GM18867 (cell line): Measurements from ENCODE around the gene DNHD1.

Source experiments
- ATAC-seq: cut with Tn5 transposase; IDR thresholded peaks from one replicate; pipeline ENCODE4 v1.9.1; 2021; ENCODE audit warnings: mild to moderate bottlenecking, moderate library complexity; ENCODE audit not compliant: unreplicated experiment

The DNHD1 gene, protein sequence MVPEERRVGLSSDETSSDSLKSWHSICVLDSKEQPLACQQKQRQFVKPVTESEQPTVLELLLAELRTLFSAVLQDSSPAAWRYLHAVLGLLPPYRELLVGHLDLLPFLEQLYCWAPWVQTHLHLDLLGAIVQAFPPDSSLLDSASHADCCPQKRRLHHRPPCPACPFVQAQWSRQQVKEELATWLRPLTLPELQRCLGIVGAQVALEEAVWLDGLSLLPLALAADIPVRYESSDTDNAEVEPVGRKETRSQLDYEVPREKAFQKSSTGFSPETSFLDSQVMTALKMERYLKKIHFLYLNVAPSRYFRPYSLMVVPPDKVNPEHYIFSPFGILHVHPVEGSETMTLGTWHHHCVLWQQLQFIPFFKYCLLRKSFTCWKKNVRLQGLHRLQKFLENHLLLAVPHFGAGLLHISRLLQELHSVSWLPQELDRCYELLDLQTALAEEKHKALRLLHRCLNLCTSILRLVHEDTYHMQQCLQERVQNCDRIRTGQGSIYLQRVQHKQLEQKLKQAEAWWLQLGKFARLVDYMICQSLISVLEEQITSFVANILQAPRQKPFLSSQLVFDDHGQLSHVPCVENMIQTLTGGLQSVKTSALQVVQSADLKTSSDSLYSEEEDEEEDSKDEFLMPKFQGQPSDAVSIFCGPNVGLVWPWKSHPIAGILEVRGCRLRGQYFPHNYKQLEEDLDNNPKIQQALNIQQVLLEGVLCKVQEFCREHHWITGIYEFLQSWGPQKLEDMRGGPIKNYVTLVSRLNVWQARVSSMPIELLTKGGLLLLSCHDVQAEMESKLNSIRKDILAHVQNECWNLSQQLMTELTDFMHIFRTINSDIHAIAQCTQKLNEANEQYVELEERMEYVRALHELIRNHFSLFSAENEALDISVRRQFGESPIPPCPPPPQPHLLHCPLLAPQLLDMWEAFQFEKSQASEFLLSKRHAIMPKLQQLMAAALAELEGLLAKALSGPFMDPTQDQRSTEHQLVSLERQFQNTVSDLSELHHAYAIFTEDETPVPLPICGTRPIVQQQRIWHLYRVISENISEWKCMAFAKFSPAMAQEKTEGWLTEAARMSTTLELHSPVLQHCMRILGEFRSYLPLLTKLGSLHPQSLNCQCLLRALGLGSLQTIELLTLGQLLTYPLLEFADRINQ (N-terminal part only)

GRCh38 chr11:6497069-6497839, at the start of gene DNHD1:
Gene DNHD1, plus strand, starts transcription at chr11:6497280. Its CDS starts 936 bp downstream, at chr11:6498216.
- ATAC-seq, result no peak

DNA sequence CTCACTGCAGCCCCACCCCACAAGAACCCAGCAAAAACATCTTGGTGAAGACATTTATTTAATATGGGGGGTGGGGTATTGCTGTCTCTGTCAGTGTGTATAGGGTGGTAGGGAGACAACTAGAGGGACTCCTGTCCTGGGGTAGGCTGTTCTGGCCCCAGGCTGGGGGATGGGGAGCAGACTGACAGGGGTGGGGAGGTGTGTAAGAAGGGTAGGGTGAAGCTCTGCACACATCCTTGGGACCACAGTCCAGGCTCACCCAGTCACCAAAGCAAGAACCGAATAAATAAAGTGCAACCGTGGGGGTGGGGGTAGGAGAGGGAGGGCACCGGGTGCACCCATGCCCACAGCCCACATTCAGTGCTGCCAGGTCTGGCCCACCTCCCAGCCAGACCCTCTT, 48.5 kb upstream of the DNHD1 start:
- no peak for ATAC-seq

DNA sequence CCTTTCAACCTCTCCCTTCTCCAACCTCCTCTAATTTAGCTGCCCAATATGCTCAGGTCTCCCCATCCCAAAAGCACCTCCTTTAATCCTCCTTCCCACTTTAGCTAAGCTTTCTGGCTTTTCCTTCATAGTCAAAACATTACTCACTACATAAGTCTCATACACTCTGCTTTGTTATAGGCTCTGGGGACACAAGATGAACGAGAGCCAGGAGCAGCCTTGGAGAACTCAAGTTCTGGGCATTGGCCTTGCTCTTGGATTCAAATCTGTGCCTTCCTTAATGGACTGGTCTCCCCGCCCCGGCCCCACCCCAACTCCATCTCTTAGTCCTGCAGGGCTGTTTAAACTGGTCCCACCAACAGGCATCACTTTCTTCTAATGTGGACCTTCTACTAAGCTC, 44.9 kb upstream of the DNHD1 start:
- ATAC-seq, result no peak

DNA sequence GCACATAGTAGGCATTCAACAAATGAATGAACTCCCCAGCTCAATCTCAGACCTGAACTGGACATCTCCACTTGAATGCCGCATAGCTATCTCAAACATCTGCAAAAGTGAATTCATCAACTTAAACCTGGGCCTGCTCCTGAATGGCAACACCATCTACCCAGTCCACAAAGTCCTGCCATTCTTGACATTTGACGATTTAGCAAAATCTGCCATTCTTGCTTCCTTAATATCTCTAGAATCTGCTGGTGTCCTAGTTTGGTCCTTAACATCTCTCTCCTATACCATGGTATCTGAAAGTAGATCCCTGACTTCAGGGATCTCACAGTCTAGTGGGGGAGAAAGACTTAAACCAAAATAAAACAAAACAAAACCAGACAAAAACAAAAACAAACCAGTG, 43.9 kb upstream of the DNHD1 start:
- ATAC-seq, result no peak

DNA sequence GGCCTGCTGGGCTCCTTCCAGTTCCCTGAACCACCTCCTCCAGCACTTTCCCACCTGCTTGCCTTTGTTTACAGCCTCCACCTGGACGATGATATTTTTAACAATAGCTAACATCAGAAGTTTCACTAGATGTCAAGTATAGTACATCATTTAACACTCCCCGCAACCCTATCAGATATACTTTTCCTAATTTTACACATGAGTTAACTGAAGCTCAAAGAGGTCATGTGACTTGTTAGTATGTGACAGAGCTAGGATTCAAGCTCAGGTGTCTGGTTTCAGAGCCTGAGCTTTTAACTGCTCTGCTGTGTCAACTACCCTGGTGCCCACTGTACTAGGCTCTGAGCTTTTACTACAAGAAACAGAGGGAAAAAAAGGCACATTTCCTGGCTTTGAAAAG, 42.0 kb upstream of the DNHD1 start:
- no peak for ATAC-seq

GRCh38 chr11:6456361-6457073, 40.6 kb upstream of the DNHD1 start:
- ATAC-seq, result no peak

GRCh38 chr11:6457581-6458320, 39.3 kb upstream of the DNHD1 start:
- ATAC-seq, result no peak

DNA sequence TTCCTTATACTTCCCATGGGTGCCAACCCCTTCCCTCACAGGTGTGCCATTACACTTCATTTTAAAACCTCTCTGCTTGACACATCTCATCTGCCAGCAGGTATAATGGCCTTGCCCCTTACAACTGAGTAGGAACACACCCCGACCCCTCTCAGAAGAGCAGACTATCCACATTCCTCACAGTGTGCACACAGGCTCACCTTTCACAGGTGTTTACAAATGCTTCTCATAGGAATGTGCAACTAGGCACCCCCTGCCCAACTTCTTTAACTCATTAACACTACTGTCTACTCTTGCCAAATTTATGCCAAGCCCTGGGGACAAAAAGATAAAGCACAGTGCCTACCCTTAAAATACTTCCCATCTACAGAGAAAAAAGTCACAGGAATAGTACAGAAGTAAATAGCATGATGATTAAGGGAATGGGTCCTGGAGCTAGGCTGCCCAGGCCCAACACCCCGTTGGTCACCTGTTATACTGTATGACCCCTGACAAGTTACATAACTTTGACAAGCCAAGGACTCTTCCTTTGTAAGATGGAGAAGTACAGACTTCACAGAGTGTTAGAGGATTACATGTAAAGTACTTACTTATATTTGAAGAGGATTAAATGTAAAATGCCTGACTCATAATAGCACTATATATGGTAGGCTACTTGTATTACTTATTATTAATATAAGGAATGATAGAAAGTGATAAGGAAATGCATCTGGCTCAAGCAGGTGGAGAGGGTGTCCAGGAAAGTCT, 38.6 kb upstream of the DNHD1 start:
- ATAC-seq, result no peak

DNA sequence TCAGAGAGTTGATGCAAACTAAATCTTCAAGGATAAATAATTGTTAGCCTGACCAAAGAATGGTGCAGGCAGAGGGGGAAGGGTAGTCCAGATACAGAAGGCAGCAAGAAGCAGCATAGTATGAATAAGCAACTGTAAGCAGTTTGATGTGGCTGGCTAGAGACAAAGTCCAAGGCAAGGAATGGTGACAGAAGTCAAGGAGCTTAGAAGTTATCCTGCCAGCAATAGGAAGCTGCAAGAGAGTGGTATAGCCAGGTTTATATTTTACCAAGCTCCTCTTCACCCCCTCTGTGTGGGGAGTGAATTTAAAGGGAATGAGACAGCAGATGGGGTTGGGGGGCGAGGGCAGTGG, 38.0 kb upstream of the DNHD1 start:
- ATAC-seq, result no peak

DNA sequence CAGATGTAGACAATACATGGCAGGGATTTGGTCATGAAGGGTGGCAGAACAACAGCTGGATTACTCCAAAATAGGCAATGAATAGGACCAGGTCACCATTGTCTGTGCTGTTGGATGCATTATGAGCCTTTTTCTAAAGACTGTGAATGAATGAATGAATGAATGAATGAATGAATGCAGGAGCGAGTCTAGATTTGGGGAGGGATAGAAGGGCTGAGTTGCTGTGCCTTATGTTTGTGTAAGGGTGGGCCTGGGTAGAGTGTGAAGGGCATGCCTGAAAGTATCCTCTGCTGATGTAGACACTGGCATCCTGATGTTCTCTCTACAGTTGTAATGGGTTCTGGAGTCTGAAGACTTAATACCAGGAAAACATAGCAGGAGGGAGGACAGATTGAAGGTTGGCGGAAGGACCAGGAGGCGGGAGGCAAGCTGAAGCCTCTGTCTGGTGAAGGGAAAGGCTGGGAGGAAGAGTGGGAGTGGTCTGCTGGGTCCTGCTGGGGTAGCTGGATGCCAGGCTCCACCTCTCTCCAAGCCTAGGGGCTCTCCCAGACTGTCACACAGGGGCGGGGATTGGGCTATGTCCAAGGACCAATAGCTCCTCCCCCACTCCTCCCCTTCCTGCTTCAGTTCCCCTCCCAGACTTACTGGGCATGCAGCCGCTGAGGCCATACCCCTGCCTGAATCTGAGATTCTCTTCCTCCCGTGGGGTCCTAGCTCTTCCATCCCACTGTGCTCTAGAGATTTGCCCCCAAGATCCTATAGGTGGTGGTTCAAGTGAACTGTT, 28.2 kb upstream of the DNHD1 start:
- peak; percentile 53 for ATAC-seq

GRCh38 chr11:6469599-6469998, 27.5 kb upstream of the DNHD1 start:
- ATAC-seq, result no peak

GRCh38 chr11:6472934-6473333, 24.1 kb upstream of the DNHD1 start:
- no peak for ATAC-seq

- peak; percentile 76 for ATAC-seq
These were observed 23.3 kb upstream of the DNHD1 start, which contains the start of gene TRIM3 for GRCh38 chr11:6473451-6474412. Gene TRIM3, minus strand, starts transcription at chr11:6473941. Its CDS starts 8,246 bp downstream, at chr11:6465695.

DNA sequence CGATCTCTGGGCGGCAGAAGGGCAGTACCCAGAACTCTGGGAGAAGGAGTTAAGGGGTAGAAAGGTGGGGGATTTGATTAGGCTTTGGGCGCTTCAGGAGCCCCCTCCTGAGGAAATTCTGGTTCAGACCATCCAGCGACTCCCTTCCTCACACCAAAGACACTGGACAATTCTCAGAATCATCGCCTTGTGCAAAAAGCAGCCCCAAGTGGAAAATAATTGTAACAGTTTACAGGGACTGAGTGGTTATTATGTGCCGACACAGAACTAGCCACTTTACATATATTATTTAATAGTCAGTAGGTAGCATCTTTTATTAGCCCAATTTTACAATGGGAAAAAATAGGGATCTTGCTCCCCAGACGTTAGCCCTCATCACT, 22.7 kb upstream of the DNHD1 start:
- no peak for ATAC-seq

DNA sequence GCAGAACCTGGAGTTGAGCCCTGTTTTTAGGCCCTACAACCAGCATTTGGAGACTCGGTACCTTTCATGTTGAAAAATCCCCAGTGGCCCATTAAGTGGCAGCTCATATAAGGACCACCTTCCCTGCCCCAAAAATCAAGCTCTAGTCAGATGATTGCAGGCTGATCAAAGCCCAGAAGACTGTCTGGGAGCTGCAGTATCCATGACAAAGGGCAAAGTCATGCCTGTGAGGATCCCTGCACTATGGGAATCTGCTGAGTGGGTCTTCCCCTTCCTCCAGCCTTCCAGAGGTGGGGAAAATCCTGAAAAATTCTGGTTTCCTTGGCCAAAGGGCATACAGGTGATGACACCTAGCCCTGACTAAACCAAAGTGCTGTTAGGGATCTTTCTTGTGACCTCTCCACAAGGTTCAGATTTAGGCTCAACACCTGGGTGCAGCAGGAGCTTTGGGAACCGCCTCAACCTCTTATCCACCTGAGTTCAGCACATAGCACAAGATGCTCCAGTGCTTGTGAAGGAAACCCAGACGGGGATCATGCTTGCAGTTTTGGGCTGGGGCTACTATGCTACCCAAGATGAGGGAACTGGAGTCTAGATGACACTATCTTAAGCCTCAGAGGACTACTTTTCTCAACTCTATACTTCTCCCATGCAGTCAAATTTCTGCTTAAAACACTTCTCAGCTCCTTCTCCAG, 22.1 kb upstream of the DNHD1 start:
- ATAC-seq, result no peak

DNA sequence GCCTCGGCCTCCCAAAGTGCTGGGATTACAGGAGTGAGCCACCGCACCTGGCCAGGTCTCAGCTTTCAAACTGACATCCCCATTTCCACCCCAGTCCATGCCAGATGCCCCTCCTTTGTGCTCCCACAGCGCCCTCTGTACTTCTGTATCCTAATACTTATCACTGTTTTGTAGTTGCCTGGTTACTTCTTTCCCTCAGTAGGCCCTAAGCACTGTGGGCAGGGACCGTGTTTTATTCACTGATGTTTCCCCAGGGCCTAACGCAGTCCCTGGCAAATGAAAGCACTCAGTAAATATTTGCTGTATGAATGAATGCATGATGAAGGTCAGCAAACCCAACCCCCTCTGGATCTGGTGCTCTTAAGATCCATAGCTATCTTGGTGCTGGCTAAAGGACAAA, 21.1 kb upstream of the DNHD1 start:
- no peak for ATAC-seq
